GM12878 (cell line): ENCODE data around the gene PPIF. TPM values are rescaled to one million over a fixed set of nuclear protein-coding genes. Genes with fewer than 3 reads are reported as not detected.

Source experiments
- ATAC-seq: fragments of 200-7000 bp; cut with Tn5 transposase; 3 replicates; pipeline ENCODE4 v1.9.1; 2020; ENCODE audit warnings: mild to moderate bottlenecking, moderate library complexity
- BruUV-seq: library from RNA; stranded (reverse); fragments of 400-500 nt; replicated peaks from 2 replicates; lab custom pipeline; 2021; lab: Mats Ljungman, UMichigan
- CTCF ChIA-PET: fragments of 300-600 bp; sonication (Branson Sonifier 250); formaldehyde crosslinking; extraction: SDS; loops from one replicate; lab custom pipeline; 2021; ENCODE audit warnings: inconsistent platforms; lab: Yijun Ruan, JAX
- POLR2A ChIA-PET: fragments of 350-600 bp; formaldehyde crosslinking; extraction: SDS; loops from one replicate; lab custom pipeline; 2021; ENCODE audit warnings: inconsistent platforms; lab: Charles Lee
- RAD21 ChIA-PET: fragments of 300-600 bp; sonication (Branson Sonifier 250); formaldehyde crosslinking; loops from one replicate; lab custom pipeline; 2023; ENCODE audit warnings: antibody characterized with exemption; ENCODE audit not compliant: unreplicated experiment; lab: Charles Lee
- SMC1A ChIA-PET: fragments of 300-600 bp; sonication (Branson Sonifier 250); formaldehyde crosslinking; loops from one replicate; lab custom pipeline; 2023; ENCODE audit not compliant: unreplicated experiment, uncharacterized antibody; lab: Charles Lee
- DNase-seq: peaks from one replicate; pipeline ENCODE4 v3.0.0-alpha.2; 2011; ENCODE audit warnings: low read depth, low spot score
- FAIRE-seq: peaks from 3 replicates; lab custom pipeline; 2011; peaks lifted over from hg19 to GRCh38; lab: Jason Lieb, UNC
- H2AFZ ChIP-seq: 2 replicates; pipeline ENCODE4 v1.6.0; 2011; ENCODE audit warnings: low read depth, low read length, control low read depth; ENCODE audit not compliant: control insufficient read depth
- H3K27ac ChIP-seq: 2 replicates; pipeline ENCODE4 v1.5.1; 2011; ENCODE audit warnings: control low read depth; ENCODE audit not compliant: control insufficient read depth, insufficient read depth
- H3K27me3 ChIP-seq, 2 experiments: replicated peaks in 1 of 2; 2 replicates each; pipeline versions ENCODE4 v1.6.0 to v1.6.1; 2011; ENCODE audit warnings: low read length in 1 of 2; ENCODE audit not compliant: control insufficient read depth in 2 of 2, insufficient read depth in 2 of 2
- H3K36me3 ChIP-seq, 2 experiments: 2 replicates each; pipeline ENCODE4 v1.5.1; 2011; ENCODE audit warnings: low read length in 1 of 2; ENCODE audit not compliant: control insufficient read depth in 2 of 2, insufficient read depth in 2 of 2
- H3K4me1 ChIP-seq: 2 replicates; pipeline ENCODE4 v1.6.1; 2011; ENCODE audit warnings: mild to moderate bottlenecking, low read length, moderate library complexity, mixed read lengths; ENCODE audit not compliant: control insufficient read depth, insufficient read depth
- H3K4me2 ChIP-seq: 2 replicates; pipeline ENCODE4 v1.6.0; 2011; ENCODE audit warnings: control low read depth; ENCODE audit not compliant: control insufficient read depth, insufficient read depth
- H3K4me3 ChIP-seq: fragments of 200-600 bp; sonication (generic); 2 replicates; pipeline ENCODE4 v1.5.1; 2016
- H3K79me2 ChIP-seq: 2 replicates; pipeline ENCODE4 v1.6.0; 2011; ENCODE audit warnings: low read length; ENCODE audit not compliant: control insufficient read depth, insufficient read depth
- H3K9ac ChIP-seq: 2 replicates; pipeline ENCODE4 v1.8.0; 2011; ENCODE audit warnings: low read length, control low read depth, mixed read lengths; ENCODE audit not compliant: control insufficient read depth, insufficient read depth
- H3K9me3 ChIP-seq: replicated peaks from 3 replicates; pipeline ENCODE4 v1.5.1; 2011; ENCODE audit warnings: mild to moderate bottlenecking, low read length; ENCODE audit not compliant: control insufficient read depth, insufficient read depth
- H4K20me1 ChIP-seq: 2 replicates; pipeline ENCODE4 v1.6.0; 2011; ENCODE audit not compliant: control insufficient read depth, insufficient read depth
- CEBPB ChIP-seq, 2 experiments: fragments of 150-350 bp in 1 of 2; IDR thresholded peaks; 2 replicates each; pipeline ENCODE4 v1.6.1; 2012 to 2014; ENCODE audit warnings: low read depth in 2 of 2, low read length in 2 of 2, borderline replicate concordance in 1 of 2, inconsistent platforms in 1 of 2
- CHD4 ChIP-seq: fragments of 200-600 bp; sonication (generic); IDR thresholded peaks from 2 replicates; pipeline ENCODE4 v1.6.1; 2016; ENCODE audit warnings: mild to moderate bottlenecking
- E2F4 ChIP-seq: IDR thresholded peaks from 2 replicates; pipeline ENCODE4 v1.6.1; 2012; ENCODE audit warnings: low read depth, low read length, improper control_type of control experiment
- FOXK2 ChIP-seq: fragments of 450-650 bp; IDR thresholded peaks from 2 replicates; pipeline ENCODE4 v1.6.1; 2017; ENCODE audit warnings: mild to moderate bottlenecking, moderate library complexity
- HDAC6 ChIP-seq: fragments of 200-600 bp; sonication (generic); IDR thresholded peaks from one replicate; pipeline ENCODE4 v1.8.0; 2017; ENCODE audit warnings: antibody characterized with exemption; ENCODE audit not compliant: unreplicated experiment
- NFYA ChIP-seq: IDR thresholded peaks from 2 replicates; pipeline ENCODE4 v1.6.1; 2011; ENCODE audit warnings: low read depth, mild to moderate bottlenecking, low read length, improper control_type of control experiment, borderline replicate concordance
- NKRF ChIP-seq: fragments of 450-650 bp; conservative IDR thresholded peaks from 2 replicates; pipeline ENCODE4 v1.6.1; 2017; ENCODE audit warnings: mild to moderate bottlenecking, moderate library complexity
- RELA ChIP-seq: fragments of 450-650 bp; IDR thresholded peaks from 2 replicates; pipeline ENCODE4 v1.8.0; 2014; ENCODE audit warnings: borderline replicate concordance; ENCODE audit not compliant: partially characterized antibody
- RUNX3 ChIP-seq: IDR thresholded peaks from 2 replicates; pipeline ENCODE4 v1.6.1; 2012; ENCODE audit warnings: low read length, inconsistent platforms
- SKIL ChIP-seq: fragments of 450-650 bp; IDR thresholded peaks from 2 replicates; pipeline ENCODE4 v1.6.1; 2017; ENCODE audit warnings: mild to moderate bottlenecking, low read depth, inconsistent platforms; ENCODE audit not compliant: poor library complexity, severe bottlenecking
- SMAD1 ChIP-seq: fragments of 450-650 bp; IDR thresholded peaks from 2 replicates; pipeline ENCODE4 v1.6.1; 2018; ENCODE audit warnings: mild to moderate bottlenecking, low read depth; ENCODE audit not compliant: partially characterized antibody
- SMC3 ChIP-seq: IDR thresholded peaks from 2 replicates; pipeline ENCODE4 v1.6.1; 2011; ENCODE audit warnings: low read length, improper control_type of control experiment, borderline replicate concordance
- STAT1 ChIP-seq: fragments of 450-650 bp; conservative IDR thresholded peaks from 2 replicates; pipeline ENCODE4 v1.6.1; 2014; ENCODE audit warnings: antibody characterized with exemption, mild to moderate bottlenecking
- ZNF384 ChIP-seq: IDR thresholded peaks from 2 replicates; pipeline ENCODE4 v1.6.1; 2012; ENCODE audit warnings: low read depth, mild to moderate bottlenecking, low read length, improper control_type of control experiment, borderline replicate concordance
- ZNF687 ChIP-seq: fragments of 450-650 bp; IDR thresholded peaks from 2 replicates; pipeline ENCODE4 v1.6.1; 2017; ENCODE audit warnings: mild to moderate bottlenecking, moderate library complexity
- WGBS: methylation state at CpG from one replicate; pipeline ENCODE4 v1.1.6; 2016; ENCODE audit warnings: low lambda C conversion rate; ENCODE audit not compliant: insufficient replicate concordance, insufficient coverage; ENCODE audit errors: missing lambda C conversion rate; 5-methylcytosine and 5-hydroxymethylcytosine counted together
- in situ Hi-C: fragments of 300-500 bp; cut with MboI; formaldehyde crosslinking; loops from 9 replicates; pipeline ENCODE4 v1.14.3; 2018; ENCODE audit warnings: mixed read lengths
- intact Hi-C: fragments of 100-400 bp; cut with micrococcal nuclease; formaldehyde crosslinking; loops from one replicate; pipeline ENCODE4 v1.14.2; 2022; ENCODE audit not compliant: unreplicated experiment
- polyA plus RNA-seq, 11 experiments: library from polyadenylated mRNA; depleted of rRNA in 4 of 11; unstranded in 6 of 11; stranded (reverse) in 5 of 11; fragments of >200 nt; fragmentation: Nextera tagmentation in 4 of 11; fragmentation: Illumina TruSeq in 1 of 11; extraction: Ambion mirVana in 4 of 11; extraction: Trizol in 1 of 11; gene quantifications; 1 replicate in 1 of 11; 2 replicates in 10 of 11; pipeline versions ENCODE4 v1.2.1 to v1.2.3, GENCODE V29; 2011 to 2016; ENCODE audit warnings: inconsistent platforms in 2 of 11, missing spikeins in 2 of 11, low read depth in 1 of 11
- total RNA-seq, 4 experiments: library from RNA; depleted of rRNA in 3 of 4; stranded (reverse); fragments of >200 nt in 3 of 4; fragmentation: Illumina TruSeq in 1 of 4; extraction: Trizol in 1 of 4; gene quantifications; 2 replicates each; pipeline versions ENCODE4 v1.2.1 to v1.2.3, GENCODE V29; 2013 to 2021

Gene PPIF
- total and polyA plus RNA-seq, 10 of the 15 experiments (the other 5 are each of a cell fraction or from before 2014, with no cell fraction given), result 28.8 to 180 (median 128) TPM

GRCh38 chr10:79310200-79310865 lies 36.9 kb upstream of the PPIF start:
- intact Hi-C loops (no loop called here), in situ Hi-C loops (no loop called here)
- no peaks in the 10 kb centered on the region for H3K27me3 ChIP-seq
- H3K36me3 ChIP-seq, result peaks cover 17 to 51% of the 10 kb centered on the region in 2 experiments; a peak in 3 of 4 replicates
- POLR2A ChIA-PET, result no interaction called here
- no peaks in the 10 kb centered on the region for H4K20me1 ChIP-seq
- H3K4me2 ChIP-seq, result no peak overlapping the region
- CTCF ChIA-PET, result no interaction called here
- no peak overlapping the region for H2AFZ ChIP-seq
- 96% methylated on average over 29 of the region's 29 CpGs for WGBS
- RAD21 ChIA-PET, result no interaction called here
- no TSS peak for BruUV-seq
- no peak for FAIRE-seq
- no peaks in the 10 kb centered on the region for H3K79me2 ChIP-seq
- no peak for ATAC-seq
- no peak overlapping the region for H3K9ac ChIP-seq
- no peak for DNase-seq
- H3K9me3 ChIP-seq, result no peaks in the 10 kb centered on the region
- H3K4me3 ChIP-seq, result no peak overlapping the region
- SMC1A ChIA-PET, result no interaction called here
- H3K4me1 ChIP-seq, result no peaks in the 10 kb centered on the region
- no peak overlapping the region for H3K27ac ChIP-seq
- TF ChIP-seq SMC3, result no peak
- TF ChIP-seq ZNF687, result no peak
- no peak for TF ChIP-seq FOXK2
- no peak for TF ChIP-seq SMAD1
- no peak for TF ChIP-seq RUNX3
- no peak for TF ChIP-seq ZNF384
- TF ChIP-seq HDAC6, result no peak
- TF ChIP-seq CEBPB (IDR thresholded peaks at IDR 0.05; ENCODE audit: borderline replicate concordance in 1 of 2, low read depth in 2 of 2, low read length in 2 of 2), result no peak
- no peak for TF ChIP-seq CHD4
- no peak for TF ChIP-seq SKIL
- no peak for TF ChIP-seq NKRF
- TF ChIP-seq E2F4, result no peak
- no peak for TF ChIP-seq NFYA
- TF ChIP-seq RELA, result no peak
- no peak for TF ChIP-seq STAT1
